ENCODE results near the gene STK32B. TPM values are rescaled to one million over a fixed set of nuclear protein-coding genes. Genes with fewer than 3 reads are reported as not detected.

STK32B gene
- total and polyA plus RNA-seq, 9 of the 15 experiments (the other 6 are each of a cell fraction or from before 2014, with no cell fraction given) = 0.03 to 0.20 (median 0.07) TPM; not detected in 2

- Histone ChIP-seq H3K27ac (ENCODE audit: extremely low read depth, low read depth, low read length) (no peak overlapping the region), H3K9ac (ENCODE audit: insufficient read depth in 1 of 2, low read depth in 2 of 2, low read length in 2 of 2) (no peak overlapping the region), H3K4me3 (no peak overlapping the region), H3K9me1 (ENCODE audit: control insufficient read depth, insufficient read depth, low read length) (no peaks in the 10 kb centered on the region), H3K4me1 (replicated peaks in 1 of 2; ENCODE audit: control insufficient read depth in 2 of 2, insufficient read depth in 2 of 2, low read length in 2 of 2) (peaks cover 0 to 12% of the 10 kb centered on the region in 2 experiments; a peak in 4 of 5 replicates), H2AFZ (ENCODE audit: low read depth, low read length) (peak overlapping the region; percentile 44; the same call in 1 of the 2 replicates), H3K9me3 (replicated peaks; ENCODE audit: control insufficient read depth, insufficient read depth, low read depth, low read length) (no peaks in the 10 kb centered on the region), H4K20me1 (replicated peaks; ENCODE audit: control insufficient read depth, insufficient read depth, low read length) (no peaks in the 10 kb centered on the region), H3K4me2 (ENCODE audit: insufficient read depth, low read length) (no peak overlapping the region), H3K36me3 (ENCODE audit: control insufficient read depth, insufficient read depth, low read length) (no peaks in the 10 kb centered on the region), H3K27me3 (ENCODE audit: control insufficient read depth in 2 of 2, insufficient read depth in 2 of 2, low read length in 2 of 2) (peaks cover 0 to 21% of the 10 kb centered on the region in 2 experiments; a peak in 2 of 5 replicates), H3K79me2 (ENCODE audit: control insufficient read depth, insufficient read depth, low read length) (no peaks in the 10 kb centered on the region)
- no peak for DNase-seq (ENCODE audit: extremely low read depth in 1 of 4, low spot score in 3 of 4)
- intact Hi-C loops (cut with micrococcal nuclease) (no loop called here), in situ Hi-C loops (cut with MboI) (no loop called here)
- POLR2A ChIA-PET = no interaction called here
- CTCF ChIA-PET (ENCODE audit: low intra/inter-chr PET ratio) = interaction anchor here (0.6 kb wide), 1 partner anchor 28 kb away, joined by 3 read pairs; no protein-coding TSS in a partner anchor
- WGBS (ENCODE audit: insufficient coverage, low coverage, missing lambda C conversion rate) = 3% methylated on average over 3 of the region's 3 CpGs
- FAIRE-seq = no peak
- BruUV-seq (replicated peaks) = no TSS peak
- no peak for ATAC-seq
- TF ChIP-seq BCL6 (CRISPR knock-in tag; IDR thresholded peaks at IDR 0.05) (no peak), NR2C2 (CRISPR knock-in tag; IDR thresholded peaks at IDR 0.05) (no peak), NR2C2 (tag; IDR thresholded peaks at IDR 0.05) (no peak), GMEB1 (CRISPR knock-in tag; IDR thresholded peaks at IDR 0.05) (no peak), HNRNPK (IDR thresholded peaks at IDR 0.05; ENCODE audit: low read depth, low read length, poor library complexity, severe bottlenecking) (no peak), MLLT1 (IDR thresholded peaks at IDR 0.05) (no peak), E4F1 (CRISPR knock-in tag; IDR thresholded peaks at IDR 0.05; ENCODE audit: borderline replicate concordance) (no peak), KHSRP (IDR thresholded peaks at IDR 0.05) (no peak), KLF13 (tag; IDR thresholded peaks at IDR 0.05; ENCODE audit: borderline replicate concordance, low read depth) (no peak), CHD2 (IDR thresholded peaks at IDR 0.05; ENCODE audit: low read depth, low read length) (no peak), FUS (optimal IDR thresholded peaks at IDR 0.05; ENCODE audit: low read depth, low read length) (no peak), TARDBP (IDR thresholded peaks at IDR 0.05) (no peak), ZNF766 (CRISPR knock-in tag; conservative IDR thresholded peaks at IDR 0.05) (no peak), ZNF696 (CRISPR knock-in tag; conservative IDR thresholded peaks at IDR 0.05) (no peak), ZFP30 (CRISPR knock-in tag; IDR thresholded peaks at IDR 0.05; ENCODE audit: borderline replicate concordance) (no peak), EP400 (IDR thresholded peaks at IDR 0.05) (no peak)
Measured at GRCh38 chr4:5021546-5021945, 29.7 kb upstream of the STK32B start.
